Right atrium auricular region (tissue), 2 donors: ENCODE results near the gene WFDC2. TPM values are rescaled to one million over a fixed set of nuclear protein-coding genes. Genes with fewer than 3 reads are reported as not detected.

Experiments
- DNase-seq: peaks from one replicate; pipeline ENCODE4 v3.0.0-alpha.2; 2019; ENCODE audit warnings: low spot score
- H3K27ac ChIP-seq, 2 donors: fragments of 200-600 bp; sonication (generic); 1 replicate in 1 of 2; 2 replicates in 1 of 2; pipeline ENCODE4 v1.5.1; 2016 to 2019
- H3K27me3 ChIP-seq, 2 donors: fragments of 200-600 bp; sonication (generic); one replicate each; pipeline versions ENCODE4 v1.5.1 to v1.6.0; 2017 to 2019
- H3K36me3 ChIP-seq: fragments of 200-600 bp; sonication (generic); one replicate; pipeline ENCODE4 v1.5.1; 2016
- H3K4me1 ChIP-seq, 2 donors: fragments of 200-600 bp; sonication (generic); one replicate each; pipeline versions ENCODE4 v1.5.1 to v1.6.0; 2017 to 2019
- H3K4me3 ChIP-seq, 2 donors: fragments of 200-600 bp; sonication (generic); 1 replicate in 1 of 2; 2 replicates in 1 of 2; pipeline ENCODE4 v1.5.1; 2017 to 2019; ENCODE audit warnings: mild to moderate bottlenecking in 1 of 2, moderate library complexity in 1 of 2
- H3K9me3 ChIP-seq, 2 donors: fragments of 200-600 bp; sonication (generic); one replicate each; pipeline ENCODE4 v1.5.1; 2019
- CTCF ChIP-seq, 2 donors: fragments of 200-600 bp; sonication (generic); IDR thresholded peaks; one replicate each; pipeline ENCODE4 v1.5.1; 2019; ENCODE audit warnings: antibody characterized with exemption in 2 of 2
- total RNA-seq, 2 donors: library from RNA; depleted of rRNA; stranded (reverse); fragments of >200 nt; gene quantifications; one replicate each; pipeline ENCODE4 v1.1.0, GENCODE V29; 2016

Gene WFDC2
- total RNA-seq, 2 donors from 2014 or later, result 12.4 TPM; not detected in 1

DNA sequence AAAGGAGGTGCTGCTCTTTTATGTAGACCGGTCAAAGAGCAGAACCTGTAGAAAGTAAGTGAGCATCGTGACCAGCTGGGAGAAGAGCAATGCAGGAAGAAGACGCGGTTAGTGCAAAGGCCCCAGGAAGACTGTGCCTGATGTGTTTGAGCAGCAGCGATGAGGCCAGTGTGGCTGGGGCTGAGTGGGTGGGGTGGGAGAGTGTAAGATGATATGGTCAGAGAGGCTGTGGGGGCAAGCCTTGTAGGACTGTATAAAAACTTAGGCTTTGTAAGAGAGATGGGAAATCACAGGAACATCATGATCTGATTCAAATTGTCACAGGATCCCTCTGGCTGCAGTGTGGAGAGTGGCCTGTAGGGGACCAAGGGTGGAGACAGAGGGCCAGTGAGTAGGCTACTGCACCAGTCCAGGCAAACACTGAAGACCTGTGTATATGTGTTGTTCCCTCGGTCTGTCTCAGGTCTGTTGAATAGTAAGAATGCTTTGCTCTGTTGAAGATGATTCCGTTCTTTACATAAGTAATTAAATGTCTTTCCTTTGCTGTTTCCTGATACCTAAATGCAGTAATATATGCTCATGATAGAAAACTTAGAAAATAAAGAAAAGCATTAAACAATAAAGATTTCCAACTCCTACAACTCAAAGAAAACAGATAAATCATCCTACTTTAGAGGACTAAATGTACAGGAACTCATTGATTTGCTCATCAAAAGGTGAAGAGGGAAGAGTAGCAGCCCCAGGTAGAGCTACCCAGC, 23.6 kb upstream of the WFDC2 start:
- H3K27ac ChIP-seq, result no peak overlapping the region

GRCh38 chr20:45448270-45448669, 21.3 kb upstream of the WFDC2 start:
- no peak for DNase-seq
- no peaks in the 10 kb centered on the region for H3K27me3 ChIP-seq
- H3K4me3 ChIP-seq, result no peak overlapping the region
- H3K9me3 ChIP-seq, result no peaks in the 10 kb centered on the region
- no peaks in the 10 kb centered on the region for H3K36me3 ChIP-seq
- no peak overlapping the region for H3K27ac ChIP-seq
- no peaks in the 10 kb centered on the region for H3K4me1 ChIP-seq
- TF ChIP-seq CTCF (IDR thresholded peaks at IDR 0.05), result no peak

More for the DNA sequence above, 23.6 kb upstream of the WFDC2 start:
- no peaks in the 10 kb centered on the region for H3K36me3 ChIP-seq
- H3K4me1 ChIP-seq, result no peaks in the 10 kb centered on the region
- no peaks in the 10 kb centered on the region for H3K9me3 ChIP-seq
- peak in 1 of 2 donors; percentile 32 for TF ChIP-seq CTCF (IDR thresholded peaks at IDR 0.05)
- no peak overlapping the region for H3K4me3 ChIP-seq
- H3K27me3 ChIP-seq, result no peaks in the 10 kb centered on the region
- DNase-seq, result no peak

DNA sequence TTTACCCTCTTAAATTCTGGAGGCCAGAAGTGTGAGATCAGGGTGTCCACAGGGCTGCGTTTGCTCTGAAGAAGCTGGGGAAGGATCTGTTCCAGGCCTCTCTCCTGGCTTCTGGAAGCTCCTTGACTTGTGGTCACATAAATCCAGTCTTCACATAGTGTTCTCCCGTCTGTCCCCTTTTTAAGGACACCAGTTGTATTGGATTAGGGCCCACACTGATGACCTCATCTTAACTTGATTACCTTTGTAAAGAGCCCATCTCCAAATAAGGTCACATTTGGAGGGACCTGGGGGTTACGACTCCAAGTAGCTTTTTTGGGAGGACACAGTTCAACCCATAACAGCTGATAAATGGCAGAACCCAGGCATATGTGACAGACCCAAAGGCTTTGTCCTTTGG, 20.0 kb upstream of the WFDC2 start:
- Histone ChIP-seq H3K4me1 (no peaks in the 10 kb centered on the region), H3K27me3 (no peaks in the 10 kb centered on the region), H3K9me3 (no peaks in the 10 kb centered on the region), H3K27ac (peak overlapping the region in 1 of 2 donors; percentile 5), H3K36me3 (no peaks in the 10 kb centered on the region), H3K4me3 (no peak overlapping the region)
- no peak for TF ChIP-seq CTCF (IDR thresholded peaks at IDR 0.05)
- DNase-seq, result no peak

DNA sequence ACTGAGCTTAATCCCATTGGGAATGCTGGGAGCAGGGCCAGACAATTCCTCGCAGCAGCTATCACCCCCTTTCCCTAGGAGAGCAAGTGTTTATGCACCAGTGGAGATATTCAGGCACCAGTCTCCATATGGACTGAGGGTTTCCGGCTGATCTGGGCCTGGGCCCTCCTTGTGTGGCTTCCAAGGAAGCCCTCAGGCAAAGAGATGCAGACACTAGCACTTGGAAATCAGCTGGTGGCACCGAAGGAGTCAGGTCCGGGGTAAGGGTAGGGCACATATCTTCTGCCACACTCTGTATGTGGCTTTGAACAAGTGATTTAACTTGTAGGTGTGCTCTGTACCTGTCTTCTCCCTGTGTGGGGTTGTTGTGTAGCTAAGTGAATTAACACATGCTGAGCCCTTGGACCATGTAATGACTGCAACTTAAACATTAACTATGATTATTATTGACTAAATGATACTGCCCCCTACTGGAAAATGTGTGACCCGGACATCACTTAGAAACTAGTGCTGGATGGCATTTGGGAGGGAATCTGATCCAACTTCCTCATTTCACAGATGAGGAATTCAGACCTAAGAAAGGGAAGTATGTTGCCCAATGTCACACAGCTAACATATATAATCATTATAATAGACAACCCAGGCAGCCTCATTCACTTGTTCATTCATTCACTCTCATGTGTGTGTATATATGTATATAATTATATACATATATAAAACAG, 19.3 kb upstream of the WFDC2 start:
- H3K4me1 ChIP-seq, result no peaks in the 10 kb centered on the region
- peak; percentile 47 to 66 for TF ChIP-seq CTCF (IDR thresholded peaks at IDR 0.05)
- H3K4me3 ChIP-seq, result no peak overlapping the region
- no peaks in the 10 kb centered on the region for H3K9me3 ChIP-seq
- no peaks in the 10 kb centered on the region for H3K27me3 ChIP-seq
- H3K27ac ChIP-seq, result no peak overlapping the region
- H3K36me3 ChIP-seq, result no peaks in the 10 kb centered on the region
- no peak for DNase-seq

GRCh38 chr20:45452238-45452637, 17.3 kb upstream of the WFDC2 start:
- Histone ChIP-seq H3K27me3 (no peaks in the 10 kb centered on the region), H3K27ac (no peak overlapping the region), H3K9me3 (no peaks in the 10 kb centered on the region), H3K36me3 (no peaks in the 10 kb centered on the region), H3K4me3 (no peak overlapping the region), H3K4me1 (no peaks in the 10 kb centered on the region)
- DNase-seq, result no peak
- TF ChIP-seq CTCF (IDR thresholded peaks at IDR 0.05), result no peak
